MCF 10A (cell line): ENCODE results near the gene COL26A1. TPM values are rescaled to one million over a fixed set of nuclear protein-coding genes. Genes with fewer than 3 reads are reported as not detected.

Experiments
- BruUV-seq: library from RNA; stranded (reverse); fragments of 400-500 nt; replicated peaks from 2 replicates; lab custom pipeline; 2021; lab: Mats Ljungman, UMichigan
- CTCF ChIA-PET: fragments of 300-600 bp; sonication (Branson Sonifier 250); formaldehyde crosslinking; extraction: SDS; loops from one replicate; lab custom pipeline; 2021; ENCODE audit warnings: antibody characterized with exemption, inconsistent platforms; lab: Yijun Ruan, JAX
- POLR2A ChIA-PET: fragments of 300-600, 350-650 bp; sonication (Branson Sonifier 250); formaldehyde crosslinking; extraction: SDS; loops from one replicate; lab custom pipeline; 2020; ENCODE audit warnings: antibody characterized with exemption, inconsistent platforms; lab: Yijun Ruan, JAX
- DNase-seq: peaks from one replicate; pipeline ENCODE4 v3.0.0-alpha.2; 2018; ENCODE audit not compliant: unreplicated experiment
- H3K27ac Mint-ChIP-seq: one replicate; pipeline ENCODE4 v1.8.0; 2022; ENCODE audit warnings: mild to moderate bottlenecking, low read depth, mixed read lengths; ENCODE audit not compliant: unreplicated experiment
- H3K27me3 Mint-ChIP-seq: one replicate; pipeline ENCODE4 v1.8.0; 2022; ENCODE audit warnings: mixed read lengths; ENCODE audit not compliant: insufficient read depth, unreplicated experiment
- H3K36me3 Mint-ChIP-seq: one replicate; pipeline ENCODE4 v1.8.0; 2022; ENCODE audit warnings: mild to moderate bottlenecking, moderate library complexity, mixed read lengths; ENCODE audit not compliant: insufficient read depth, unreplicated experiment
- H3K4me1 Mint-ChIP-seq: one replicate; pipeline ENCODE4 v1.8.0; 2022; ENCODE audit warnings: mixed read lengths; ENCODE audit not compliant: insufficient read depth, unreplicated experiment
- H3K4me3 Mint-ChIP-seq: one replicate; pipeline ENCODE4 v1.8.0; 2022; ENCODE audit warnings: mild to moderate bottlenecking, moderate library complexity, mixed read lengths; ENCODE audit not compliant: unreplicated experiment
- H3K9me3 Mint-ChIP-seq: one replicate; pipeline ENCODE4 v1.8.0; 2022; ENCODE audit warnings: mixed read lengths; ENCODE audit not compliant: unreplicated experiment
- CTCF ChIP-seq: fragments of 200-600 bp; IDR thresholded peaks from one replicate; pipeline ENCODE4 v1.8.0; 2022; ENCODE audit warnings: antibody characterized with exemption, mild to moderate bottlenecking; ENCODE audit not compliant: unreplicated experiment
- intact Hi-C: fragments of 100-400 bp; cut with micrococcal nuclease; formaldehyde crosslinking; loops from 2 replicates; pipeline ENCODE4 v1.14.1; 2022
- total RNA-seq: library from RNA; stranded (reverse); gene quantifications from 2 replicates; pipeline ENCODE4 v1.2.3, GENCODE V29; 2022

The COL26A1 gene
- total RNA-seq, 1 experiment from 2014 or later: not detected

GRCh38 chr7:101378751-101379174 is 16.1 kb downstream of the COL26A1 start:
- intact Hi-C loops: no loop called here
- Mint-ChIP-seq H3K4me3 (no peak overlapping the region), H3K36me3 (no peaks in the 10 kb centered on the region), H3K27me3 (peaks cover 28% of the 10 kb centered on the region), H3K9me3 (no peaks in the 10 kb centered on the region), H3K27ac (no peak overlapping the region), H3K4me1 (peaks cover 7% of the 10 kb centered on the region)
- DNase-seq: no peak
- ChIA-PET CTCF (interaction anchor here (0.9 kb wide), 1 partner anchor 33 kb away, joined by 3 read pairs; no protein-coding TSS in a partner anchor), POLR2A (no interaction called here)
- TF ChIP-seq CTCF: no peak
- no TSS peak for BruUV-seq

- Mint-ChIP-seq H3K27ac (no peak overlapping the region), H3K36me3 (no peaks in the 10 kb centered on the region), H3K4me1 (peaks cover 1% of the 10 kb centered on the region), H3K27me3 (peaks cover 24% of the 10 kb centered on the region), H3K4me3 (no peak overlapping the region), H3K9me3 (no peaks in the 10 kb centered on the region)
- no peak for TF ChIP-seq CTCF
- DNase-seq: no peak
- ChIA-PET POLR2A (no interaction called here), CTCF (no interaction called here)
- intact Hi-C loops: no loop called here
- no TSS peak for BruUV-seq
These were observed 16.6 kb downstream of the COL26A1 start for GRCh38 chr7:101379302-101379701.

DNA sequence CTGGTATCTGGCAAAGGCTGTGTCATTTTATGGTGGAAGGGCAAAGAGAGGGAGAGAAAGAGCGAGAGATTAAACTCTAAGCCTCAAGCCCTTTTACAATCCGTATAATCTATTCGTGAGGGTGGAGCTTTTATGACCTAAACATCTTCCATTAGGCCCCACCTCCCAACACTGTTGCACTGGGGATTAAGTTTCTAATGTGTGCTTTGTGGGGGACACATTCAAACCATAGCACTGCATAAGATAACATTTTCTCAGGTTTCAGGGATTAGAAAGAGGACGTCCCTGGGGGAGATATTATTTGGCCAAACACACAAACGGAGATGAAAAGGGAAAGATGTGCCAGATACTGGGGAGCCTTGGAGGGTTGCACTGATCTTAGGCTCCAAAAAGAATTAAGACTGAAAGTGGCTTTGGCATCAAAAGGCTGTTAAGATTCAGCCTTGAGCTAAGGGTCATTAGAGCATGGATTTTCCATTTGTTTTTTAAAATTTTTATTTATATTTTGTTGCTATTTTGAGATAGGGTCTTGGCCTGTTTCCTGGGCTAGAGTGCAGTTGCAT is 19.0 kb downstream of the COL26A1 start:
- no peak for TF ChIP-seq CTCF
- Mint-ChIP-seq H3K27ac (no peak overlapping the region), H3K36me3 (no peaks in the 10 kb centered on the region), H3K27me3 (peaks cover 24% of the 10 kb centered on the region), H3K9me3 (no peaks in the 10 kb centered on the region), H3K4me3 (no peak overlapping the region), H3K4me1 (no peaks in the 10 kb centered on the region)
- no TSS peak for BruUV-seq
- intact Hi-C loops: no loop called here
- ChIA-PET CTCF (interaction anchor here (0.5 to 0.6 kb wide), 2 partner anchors 10 to 642 kb away, joined by 3 read pairs; no protein-coding TSS in a partner anchor), POLR2A (interaction anchor here (0.6 kb wide), 1 partner anchor 1529 kb away, joined by 3 read pairs; no protein-coding TSS in a partner anchor)
- DNase-seq: no peak

DNA sequence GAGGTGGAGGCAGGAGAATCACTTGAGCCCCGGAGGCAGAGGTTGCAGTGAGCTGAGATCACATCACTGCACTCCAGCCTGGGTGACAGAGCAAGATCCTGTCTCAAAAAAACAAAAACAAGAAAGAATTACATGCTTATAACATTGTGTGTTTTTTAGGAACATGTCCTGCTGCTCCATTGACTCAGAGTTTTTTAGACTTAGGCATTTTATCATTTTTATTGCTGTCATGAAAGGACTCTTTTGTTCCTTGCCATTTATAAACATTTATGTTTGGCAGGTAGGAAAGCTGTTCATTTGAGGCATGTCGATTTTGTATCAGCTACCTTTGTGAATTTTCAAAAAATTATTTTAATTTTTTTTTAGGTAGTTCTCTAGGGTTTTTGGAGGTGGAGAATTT is 20.3 kb downstream of the COL26A1 start:
- Mint-ChIP-seq H3K27ac (no peak overlapping the region), H3K4me1 (no peaks in the 10 kb centered on the region), H3K36me3 (no peaks in the 10 kb centered on the region), H3K27me3 (peaks cover 24% of the 10 kb centered on the region), H3K4me3 (no peak overlapping the region), H3K9me3 (no peaks in the 10 kb centered on the region)
- no peak for DNase-seq
- no peak for TF ChIP-seq CTCF
- no TSS peak for BruUV-seq
- ChIA-PET POLR2A (no interaction called here), CTCF (interaction anchor here (1.2 kb wide), 2 partner anchors 19 to 123 kb away, joined by 5 to 6 read pairs; no protein-coding TSS in a partner anchor)
- intact Hi-C loops: no loop called here
